ENCODE data around the gene EFNA5.

EFNA5 gene

DNA sequence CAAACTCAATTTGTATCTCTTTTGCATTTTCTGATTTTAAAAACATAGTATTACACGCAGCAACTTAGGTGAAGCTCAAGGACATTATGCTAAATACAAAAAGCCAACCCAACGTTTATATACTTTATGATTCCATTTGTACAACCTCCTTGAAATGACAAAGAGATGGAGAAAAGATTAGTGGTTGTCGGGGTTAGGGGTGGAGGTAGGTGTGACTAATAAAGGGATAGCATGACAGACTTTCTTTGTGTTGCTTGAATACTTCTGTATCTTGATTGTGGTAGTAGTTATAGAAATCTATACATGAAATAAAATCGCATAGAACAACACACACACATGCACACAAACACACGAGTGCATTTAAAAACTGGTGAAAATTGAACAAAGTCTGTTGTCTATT, 42.5 kb upstream of the EFNA5 start:
- no peaks in the 10 kb centered on the region for H4K20me1 ChIP-seq (ENCODE audit: insufficient read depth, low read length)
- H3K27ac ChIP-seq (ENCODE audit: low read depth, low read length, poor library complexity, severe bottlenecking) = no peak overlapping the region
- no peak for TF ChIP-seq EZH2 (IDR thresholded peaks at IDR 0.05; ENCODE audit: borderline replicate concordance, low read length)
- TF ChIP-seq, protein P1, sequence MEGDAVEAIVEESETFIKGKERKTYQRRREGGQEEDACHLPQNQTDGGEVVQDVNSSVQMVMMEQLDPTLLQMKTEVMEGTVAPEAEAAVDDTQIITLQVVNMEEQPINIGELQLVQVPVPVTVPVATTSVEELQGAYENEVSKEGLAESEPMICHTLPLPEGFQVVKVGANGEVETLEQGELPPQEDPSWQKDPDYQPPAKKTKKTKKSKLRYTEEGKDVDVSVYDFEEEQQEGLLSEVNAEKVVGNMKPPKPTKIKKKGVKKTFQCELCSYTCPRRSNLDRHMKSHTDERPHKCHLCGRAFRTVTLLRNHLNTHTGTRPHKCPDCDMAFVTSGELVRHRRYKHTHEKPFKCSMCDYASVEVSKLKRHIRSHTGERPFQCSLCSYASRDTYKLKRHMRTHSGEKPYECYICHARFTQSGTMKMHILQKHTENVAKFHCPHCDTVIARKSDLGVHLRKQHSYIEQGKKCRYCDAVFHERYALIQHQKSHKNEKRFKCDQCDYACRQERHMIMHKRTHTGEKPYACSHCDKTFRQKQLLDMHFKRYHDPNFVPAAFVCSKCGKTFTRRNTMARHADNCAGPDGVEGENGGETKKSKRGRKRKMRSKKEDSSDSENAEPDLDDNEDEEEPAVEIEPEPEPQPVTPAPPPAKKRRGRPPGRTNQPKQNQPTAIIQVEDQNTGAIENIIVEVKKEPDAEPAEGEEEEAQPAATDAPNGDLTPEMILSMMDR (IDR thresholded peaks at IDR 0.05; ENCODE audit: low read length) = no peak
- no peaks in the 10 kb centered on the region for H3K36me3 ChIP-seq (ENCODE audit: insufficient read depth, low read length)
- H3K27me3 ChIP-seq (ENCODE audit: insufficient read depth, low read length) = no peaks in the 10 kb centered on the region
- no peaks in the 10 kb centered on the region for H3K9me3 ChIP-seq (ENCODE audit: low read length)
- no peak overlapping the region for H3K4me3 ChIP-seq (ENCODE audit: low read depth, low read length, poor library complexity, severe bottlenecking)
- H3K4me2 ChIP-seq (ENCODE audit: low read length) = no peak overlapping the region
- H2AFZ ChIP-seq (ENCODE audit: low read length) = no peak overlapping the region
- H3K9ac ChIP-seq (ENCODE audit: low read length) = no peak overlapping the region
- H3K79me2 ChIP-seq (ENCODE audit: insufficient read depth, low read length) = no peaks in the 10 kb centered on the region
- no peaks in the 10 kb centered on the region for H3F3A ChIP-seq (ENCODE audit: insufficient read depth, low read length)
- H3K9me2 ChIP-seq (ENCODE audit: low read depth, low read length) = no peaks in the 10 kb centered on the region
- H3K4me1 ChIP-seq (ENCODE audit: insufficient read depth, low read length, severe bottlenecking) = no peaks in the 10 kb centered on the region

DNA sequence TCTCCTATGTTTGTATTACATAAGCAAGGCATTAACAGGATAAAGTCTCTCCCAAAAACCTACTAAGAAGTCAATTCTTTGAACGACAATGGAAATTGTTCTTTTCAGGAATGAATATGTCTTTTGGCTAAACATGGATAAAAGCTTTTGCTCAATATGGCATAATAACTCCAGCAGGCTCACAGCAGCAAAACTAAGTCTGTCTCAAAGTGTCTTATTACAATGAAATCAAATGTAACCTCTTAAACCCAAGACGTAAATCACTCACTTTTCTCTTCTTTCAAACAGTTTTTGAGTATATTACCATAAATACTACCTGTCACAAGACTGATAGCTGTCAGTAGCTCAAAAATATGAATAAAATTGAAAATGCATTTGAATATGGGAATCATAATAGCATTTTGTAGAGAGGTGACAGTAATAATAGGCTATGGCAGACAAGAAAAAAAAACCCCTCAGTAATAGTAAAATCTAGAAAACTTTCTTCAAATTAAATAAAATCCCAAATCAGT, 41.7 kb upstream of the EFNA5 start:
- Histone ChIP-seq H3K27ac (ENCODE audit: low read depth, low read length, poor library complexity, severe bottlenecking) (no peak overlapping the region), H3K79me2 (ENCODE audit: insufficient read depth, low read length) (no peaks in the 10 kb centered on the region), H3K9ac (ENCODE audit: low read length) (no peak overlapping the region), H3K36me3 (ENCODE audit: insufficient read depth, low read length) (no peaks in the 10 kb centered on the region), H4K20me1 (ENCODE audit: insufficient read depth, low read length) (no peaks in the 10 kb centered on the region), H3F3A (ENCODE audit: insufficient read depth, low read length) (no peaks in the 10 kb centered on the region), H2AFZ (ENCODE audit: low read length) (no peak overlapping the region), H3K4me1 (ENCODE audit: insufficient read depth, low read length, severe bottlenecking) (no peaks in the 10 kb centered on the region), H3K4me3 (ENCODE audit: low read depth, low read length, poor library complexity, severe bottlenecking) (no peak overlapping the region), H3K27me3 (ENCODE audit: insufficient read depth, low read length) (no peaks in the 10 kb centered on the region), H3K4me2 (ENCODE audit: low read length) (no peak overlapping the region), H3K9me2 (ENCODE audit: low read depth, low read length) (no peaks in the 10 kb centered on the region), H3K9me3 (ENCODE audit: low read length) (peaks cover 2% of the 10 kb centered on the region; the same call in 1 of the 2 replicates)
- no peak for TF ChIP-seq EZH2 (IDR thresholded peaks at IDR 0.05; ENCODE audit: borderline replicate concordance, low read length)
- TF ChIP-seq, protein P1 (IDR thresholded peaks at IDR 0.05; ENCODE audit: low read length) = no peak

DNA sequence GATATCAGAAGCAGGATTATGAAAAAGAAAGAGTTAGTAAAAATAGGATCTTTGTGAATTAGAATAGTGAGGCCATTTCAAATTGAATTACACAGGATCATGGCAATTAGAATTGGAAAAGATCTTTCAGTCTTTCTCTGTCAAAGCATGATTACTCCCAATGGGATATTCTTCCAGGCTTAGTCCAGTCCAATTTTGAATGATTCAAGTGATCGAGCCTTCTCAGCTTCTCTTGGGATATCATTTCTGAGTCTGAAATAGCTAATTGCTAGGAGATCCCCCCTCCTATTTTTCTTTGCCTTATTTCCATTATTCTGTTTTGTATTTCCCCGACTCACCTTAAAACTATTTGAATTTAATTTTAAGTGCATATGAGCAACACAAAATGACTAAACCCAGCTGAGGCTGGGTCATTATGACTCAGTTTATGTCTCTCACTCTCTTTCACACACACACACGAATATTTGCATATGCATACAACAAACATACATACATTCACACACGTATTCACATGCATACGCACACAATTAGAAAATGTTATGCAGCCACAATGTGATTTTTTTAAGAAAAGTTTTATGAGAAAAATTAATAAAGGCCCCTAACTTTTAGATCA, 34.8 kb upstream of the EFNA5 start:
- no peaks in the 10 kb centered on the region for H3K27me3 ChIP-seq (ENCODE audit: insufficient read depth, low read length)
- no peak overlapping the region for H2AFZ ChIP-seq (ENCODE audit: low read length)
- H3F3A ChIP-seq (ENCODE audit: insufficient read depth, low read length) = no peaks in the 10 kb centered on the region
- H3K9me2 ChIP-seq (ENCODE audit: low read depth, low read length) = no peaks in the 10 kb centered on the region
- H3K9ac ChIP-seq (ENCODE audit: low read length) = no peak overlapping the region
- no peaks in the 10 kb centered on the region for H3K4me1 ChIP-seq (ENCODE audit: insufficient read depth, low read length, severe bottlenecking)
- no peaks in the 10 kb centered on the region for H3K36me3 ChIP-seq (ENCODE audit: insufficient read depth, low read length)
- H4K20me1 ChIP-seq (ENCODE audit: insufficient read depth, low read length) = no peaks in the 10 kb centered on the region
- TF ChIP-seq, protein P1 (IDR thresholded peaks at IDR 0.05; ENCODE audit: low read length) = no peak
- TF ChIP-seq EZH2 (IDR thresholded peaks at IDR 0.05; ENCODE audit: borderline replicate concordance, low read length) = no peak
- peaks cover 2% of the 10 kb centered on the region; the same call in 1 of the 2 replicates for H3K9me3 ChIP-seq (ENCODE audit: low read length)
- H3K79me2 ChIP-seq (ENCODE audit: insufficient read depth, low read length) = no peaks in the 10 kb centered on the region
- no peak overlapping the region for H3K4me3 ChIP-seq (ENCODE audit: low read depth, low read length, poor library complexity, severe bottlenecking)
- no peak overlapping the region for H3K4me2 ChIP-seq (ENCODE audit: low read length)
- no peak overlapping the region for H3K27ac ChIP-seq (ENCODE audit: low read depth, low read length, poor library complexity, severe bottlenecking)

All from OCI-LY1 (cell line).